PC-3 (cell line): Measurements from ENCODE around the gene SVIL. TPM values are rescaled to one million over a fixed set of nuclear protein-coding genes. Genes with fewer than 3 reads are reported as not detected.
"Not testable (repeated sequence)": the region's sequence is repeated elsewhere in the genome, so short reads cannot be mapped to it uniquely, and the experiment has no call there.

Experiments used
- ATAC-seq: fragments of 200-7000 bp; cut with Tn5 transposase; 2 replicates; pipeline ENCODE4 v1.9.1; 2020; ENCODE audit warnings: mild to moderate bottlenecking, moderate library complexity
- BruUV-seq: library from RNA; stranded (reverse); fragments of 400-500 nt; replicated peaks from 2 replicates; lab custom pipeline; 2021; lab: Mats Ljungman, UMichigan
- CTCF ChIA-PET: fragments of 300-600 bp; sonication (Branson Sonifier 250); formaldehyde crosslinking; loops from one replicate; lab custom pipeline; 2022; ENCODE audit warnings: antibody characterized with exemption; lab: Charles Lee
- POLR2A ChIA-PET: fragments of 300-600 bp; sonication (Branson Sonifier 250); formaldehyde crosslinking; loops from one replicate; lab custom pipeline; 2022; ENCODE audit warnings: antibody characterized with exemption; ENCODE audit not compliant: unreplicated experiment; lab: Charles Lee
- DNase-seq: peaks from one replicate; pipeline ENCODE4 v3.0.0-alpha.2; 2015
- H2AFZ ChIP-seq: fragments of 300-600 bp; sonication (generic); 2 replicates; pipeline ENCODE4 v1.6.0; 2016; ENCODE audit warnings: antibody characterized with exemption, low read length
- H3F3A ChIP-seq: fragments of 300-600 bp; sonication (generic); one replicate; pipeline ENCODE4 v1.6.0; 2017; ENCODE audit warnings: antibody characterized with exemption, low read length, control low read depth, mild to moderate bottlenecking; ENCODE audit not compliant: unreplicated experiment
- H3K27ac ChIP-seq: fragments of 300-600 bp; sonication (generic); 2 replicates; pipeline ENCODE4 v1.5.1; 2016; ENCODE audit warnings: mild to moderate bottlenecking, low read length
- H3K27me3 ChIP-seq: fragments of 300-600 bp; sonication (generic); 2 replicates; pipeline ENCODE4 v1.6.1; 2016; ENCODE audit warnings: low read length, mixed read lengths
- H3K36me3 ChIP-seq: fragments of 300-600 bp; sonication (generic); 2 replicates; pipeline ENCODE4 v1.6.1; 2016; ENCODE audit warnings: low read depth, mixed run types, low read length, mixed read lengths
- H3K4me1 ChIP-seq: fragments of 300-600 bp; sonication (generic); 2 replicates; pipeline ENCODE4 v1.5.1; 2016; ENCODE audit warnings: low read length; ENCODE audit not compliant: insufficient read depth
- H3K4me2 ChIP-seq: fragments of 300-600 bp; sonication (generic); 2 replicates; pipeline ENCODE4 v1.6.0; 2016; ENCODE audit warnings: low read length
- H3K4me3 ChIP-seq: fragments of 300-600 bp; sonication (generic); 2 replicates; pipeline ENCODE4 v1.5.1; 2016; ENCODE audit warnings: mild to moderate bottlenecking, low read length, mixed read lengths
- H3K79me2 ChIP-seq: fragments of 300-600 bp; sonication (generic); 2 replicates; pipeline ENCODE4 v1.6.1; 2017; ENCODE audit warnings: low read length, mixed read lengths
- H3K9ac ChIP-seq: fragments of 300-600 bp; sonication (generic); 2 replicates; pipeline ENCODE4 v1.6.0; 2016; ENCODE audit warnings: mild to moderate bottlenecking, low read length
- H3K9me2 ChIP-seq: fragments of 300-600 bp; sonication (generic); replicated peaks from 2 replicates; pipeline ENCODE4 v1.6.1; 2016; ENCODE audit warnings: mixed run types, low read length, mixed read lengths
- H3K9me3 ChIP-seq: fragments of 300-600 bp; sonication (generic); 2 replicates; pipeline ENCODE4 v1.6.1; 2016; ENCODE audit warnings: low read length, mixed read lengths
- H4K20me1 ChIP-seq: fragments of 300-600 bp; sonication (generic); 2 replicates; pipeline ENCODE4 v1.6.1; 2016; ENCODE audit warnings: low read length, mixed read lengths
- CTCF ChIP-seq: fragments of 300-600 bp; sonication (generic); conservative IDR thresholded peaks from 2 replicates; pipeline ENCODE4 v1.5.1; 2017; ENCODE audit warnings: antibody characterized with exemption, low read depth, mild to moderate bottlenecking, low read length
- EZH2 ChIP-seq: fragments of 300-600 bp; sonication (generic); IDR thresholded peaks from one replicate; pipeline ENCODE4 v1.6.1; 2017; ENCODE audit warnings: antibody characterized with exemption, mild to moderate bottlenecking, low read length; ENCODE audit not compliant: unreplicated experiment
- EZH2phosphoT487 ChIP-seq: fragments of 300-600 bp; sonication (generic); IDR thresholded peaks from 2 replicates; pipeline ENCODE4 v1.6.1; 2018; ENCODE audit warnings: mild to moderate bottlenecking, antibody characterized with exemption, low read length, borderline replicate concordance
- intact Hi-C: fragments of 100-400 bp; cut with micrococcal nuclease; formaldehyde crosslinking; loops from 2 replicates; pipeline ENCODE4 v1.9.0; 2023
- total RNA-seq: library from RNA; depleted of rRNA; stranded (reverse); fragments of >200 nt; gene quantifications from 2 replicates; pipeline ENCODE4 v1.2.3, GENCODE V29; 2014

The SVIL gene
- total RNA-seq, 1 experiment from 2014 or later: 19.2 TPM

GRCh38 chr10:29578457-29578856 is 56.3 kb downstream of the SVIL start:
- no peak overlapping the region for H3K9ac ChIP-seq
- CTCF ChIA-PET: no interaction called here
- no TSS peak for BruUV-seq
- H3K9me3 ChIP-seq: no peaks in the 10 kb centered on the region
- no peaks in the 10 kb centered on the region for H3K9me2 ChIP-seq
- no peaks in the 10 kb centered on the region for H3K36me3 ChIP-seq
- no peaks in the 10 kb centered on the region for H3K79me2 ChIP-seq
- H3K4me2 ChIP-seq: no peak overlapping the region
- TF ChIP-seq EZH2phosphoT487: no peak
- TF ChIP-seq CTCF: no peak
- TF ChIP-seq EZH2: no peak
- ATAC-seq: no peak
- intact Hi-C loops: no loop called here
- no peak overlapping the region for H3K4me3 ChIP-seq
- POLR2A ChIA-PET: no interaction called here
- H3K27me3 ChIP-seq: no peaks in the 10 kb centered on the region
- no peak overlapping the region for H2AFZ ChIP-seq
- H4K20me1 ChIP-seq: no peaks in the 10 kb centered on the region
- no peak overlapping the region for H3K27ac ChIP-seq
- no peak for DNase-seq
- H3K4me1 ChIP-seq: peaks cover 6% of the 10 kb centered on the region
- no peaks in the 10 kb centered on the region for H3F3A ChIP-seq

GRCh38 chr10:29576681-29577080 is 58.1 kb downstream of the SVIL start:
- H3K27me3 ChIP-seq: no peaks in the 10 kb centered on the region
- no peak for DNase-seq

GRCh38 chr10:29575098-29575455 is 59.7 kb downstream of the SVIL start:
- no peaks in the 10 kb centered on the region for H3K9me2 ChIP-seq
- H3K4me3 ChIP-seq: no peak overlapping the region
- H3K9me3 ChIP-seq: no peaks in the 10 kb centered on the region
- ATAC-seq (no peak), DNase-seq (no peak)
- H3K79me2 ChIP-seq: no peaks in the 10 kb centered on the region
- H3K9ac ChIP-seq: no peak overlapping the region
- H3K4me1 ChIP-seq: no peaks in the 10 kb centered on the region
- intact Hi-C loops: no loop called here
- no peak overlapping the region for H3K4me2 ChIP-seq
- no peak overlapping the region for H3K27ac ChIP-seq
- TF ChIP-seq EZH2 (no peak), CTCF (no peak), EZH2phosphoT487 (no peak)
- ChIA-PET POLR2A (no interaction called here), CTCF (no interaction called here)
- no peaks in the 10 kb centered on the region for H3F3A ChIP-seq
- no TSS peak for BruUV-seq
- H3K27me3 ChIP-seq: no peaks in the 10 kb centered on the region
- H4K20me1 ChIP-seq: no peaks in the 10 kb centered on the region
- no peaks in the 10 kb centered on the region for H3K36me3 ChIP-seq
- H2AFZ ChIP-seq: no peak overlapping the region

More at GRCh38 chr10:29576681-29577080, 58.1 kb downstream of the SVIL start:
- intact Hi-C loops: no loop called here
- Histone ChIP-seq H3K9me2 (no peaks in the 10 kb centered on the region), H3K4me3 (no peak overlapping the region), H3K9me3 (no peaks in the 10 kb centered on the region), H3K79me2 (no peaks in the 10 kb centered on the region), H3F3A (no peaks in the 10 kb centered on the region), H4K20me1 (no peaks in the 10 kb centered on the region), H3K9ac (no peak overlapping the region), H3K36me3 (no peaks in the 10 kb centered on the region), H3K4me2 (no peak overlapping the region), H2AFZ (no peak overlapping the region), H3K4me1 (no peaks in the 10 kb centered on the region), H3K27ac (no peak overlapping the region)
- ChIA-PET CTCF (no interaction called here), POLR2A (no interaction called here)
- no peak for TF ChIP-seq CTCF
- no peak for TF ChIP-seq EZH2
- TF ChIP-seq EZH2phosphoT487: no peak
- BruUV-seq: no TSS peak
- ATAC-seq: no peak

GRCh38 chr10:29574212-29575097 is 60.3 kb downstream of the SVIL start:
- H3K9ac ChIP-seq: not testable (repeated sequence)

More at GRCh38 chr10:29574212-29575097, 60.3 kb downstream of the SVIL start:
- H3K4me2 ChIP-seq, DNase-seq, H3K9me2 ChIP-seq, H3K36me3 ChIP-seq, BruUV-seq, H3K27me3 ChIP-seq, H2AFZ ChIP-seq, H3K4me3 ChIP-seq, H4K20me1 ChIP-seq, CTCF ChIA-PET, ATAC-seq, H3K9me3 ChIP-seq, H3K27ac ChIP-seq, POLR2A ChIA-PET, H3K79me2 ChIP-seq, H3F3A ChIP-seq, H3K4me1 ChIP-seq, intact Hi-C loops: not testable (repeated sequence)
